ENCODE results near the gene MRE11. TPM values are rescaled to one million over a fixed set of nuclear protein-coding genes. Genes with fewer than 3 reads are reported as not detected.
"Not testable (repeated sequence)": the region's sequence is repeated elsewhere in the genome, so short reads cannot be mapped to it uniquely, and the experiment has no call there.

Gene MRE11
- total RNA-seq, 2 donors from 2014 or later, result 43.8 to 49.1 TPM

GRCh38 chr11:94400050-94400449 lies 93.6 kb downstream of the MRE11 start:
- no peak overlapping the region for H3K4me3 Mint-ChIP-seq
- H3K27ac Mint-ChIP-seq, result no peak overlapping the region
- DNase-seq (no peak), ATAC-seq (replicated peaks in 1 of 2) (no peak)
- H3K9me3 Mint-ChIP-seq, result no peaks in the 10 kb centered on the region
- H3K4me1 Mint-ChIP-seq (ENCODE audit: low read depth), result peaks cover 8% of the 10 kb centered on the region
- peaks cover 53% of the 10 kb centered on the region for H3K27me3 Mint-ChIP-seq (ENCODE audit: low read depth)
- H3K36me3 Mint-ChIP-seq (ENCODE audit: insufficient read depth in 2 of 2), result peaks cover 3 to 6% of the 10 kb centered on the region in 2 donors

- no peak for DNase-seq
- ATAC-seq (replicated peaks in 1 of 2), result no peak
- Mint-ChIP-seq H3K27ac (no peak overlapping the region), H3K27me3 (ENCODE audit: low read depth) (peaks cover 54% of the 10 kb centered on the region), H3K4me1 (ENCODE audit: low read depth) (peaks cover 8% of the 10 kb centered on the region), H3K9me3 (no peaks in the 10 kb centered on the region), H3K4me3 (no peak overlapping the region), H3K36me3 (ENCODE audit: insufficient read depth in 2 of 2) (peaks cover 3 to 6% of the 10 kb centered on the region in 2 donors)
Measured at GRCh38 chr11:94398101-94398500, 95.5 kb downstream of the MRE11 start.

GRCh38 chr11:94396282-94396681 lies 97.4 kb downstream of the MRE11 start:
- Mint-ChIP-seq H3K4me3 (no peak overlapping the region), H3K4me1 (ENCODE audit: low read depth) (peaks cover 8% of the 10 kb centered on the region), H3K27ac (no peak overlapping the region), H3K36me3 (ENCODE audit: insufficient read depth in 2 of 2) (peaks cover 3 to 6% of the 10 kb centered on the region in 2 donors), H3K9me3 (peaks cover 0 to 2% of the 10 kb centered on the region in 2 donors), H3K27me3 (ENCODE audit: low read depth) (peaks cover 43% of the 10 kb centered on the region)
- DNase-seq (no peak), ATAC-seq (replicated peaks in 1 of 2) (no peak)

- DNase-seq; H3K27ac Mint-ChIP-seq; H3K36me3 Mint-ChIP-seq (ENCODE audit: insufficient read depth in 2 of 2); ATAC-seq (replicated peaks in 1 of 2); H3K4me1 Mint-ChIP-seq (ENCODE audit: low read depth); H3K27me3 Mint-ChIP-seq (ENCODE audit: low read depth); H3K9me3 Mint-ChIP-seq; H3K4me3 Mint-ChIP-seq: not testable (repeated sequence)
Measured at GRCh38 chr11:94391937-94392336, 101.7 kb downstream of the MRE11 start.

GRCh38 chr11:94379613-94380012 lies 114.0 kb downstream of the MRE11 start:
- DNase-seq (no peak), ATAC-seq (replicated peaks in 1 of 2) (no peak)
- no peaks in the 10 kb centered on the region for H3K36me3 Mint-ChIP-seq (ENCODE audit: insufficient read depth in 2 of 2)
- no peak overlapping the region for H3K27ac Mint-ChIP-seq
- H3K27me3 Mint-ChIP-seq (ENCODE audit: low read depth), result no peaks in the 10 kb centered on the region
- H3K9me3 Mint-ChIP-seq, result no peaks in the 10 kb centered on the region
- H3K4me3 Mint-ChIP-seq, result no peak overlapping the region
- no peaks in the 10 kb centered on the region for H3K4me1 Mint-ChIP-seq (ENCODE audit: low read depth)

- Mint-ChIP-seq H3K4me3 (no peak overlapping the region), H3K36me3 (ENCODE audit: insufficient read depth in 2 of 2) (peaks cover 0 to 2% of the 10 kb centered on the region in 2 donors), H3K4me1 (ENCODE audit: low read depth) (no peaks in the 10 kb centered on the region), H3K27ac (no peak overlapping the region), H3K9me3 (peaks cover 2% of the 10 kb centered on the region in 2 donors), H3K27me3 (ENCODE audit: low read depth) (no peaks in the 10 kb centered on the region)
- DNase-seq, result no peak
- ATAC-seq (replicated peaks in 1 of 2), result no peak
Measured at GRCh38 chr11:94376841-94377240, 116.8 kb downstream of the MRE11 start.

GRCh38 chr11:94370576-94370975 lies 123.1 kb downstream of the MRE11 start:
- not testable (repeated sequence) for H3K4me1 Mint-ChIP-seq (ENCODE audit: low read depth); DNase-seq; H3K9me3 Mint-ChIP-seq; H3K27ac Mint-ChIP-seq; H3K4me3 Mint-ChIP-seq; H3K36me3 Mint-ChIP-seq (ENCODE audit: insufficient read depth in 2 of 2); ATAC-seq (replicated peaks in 1 of 2); H3K27me3 Mint-ChIP-seq (ENCODE audit: low read depth)

Other genes starting within 250 kb of the MRE11 start
- not detected for gene IZUMO1R, start 189.3 kb downstream of the MRE11 start, total RNA-seq
- gene GPR83, start 92.4 kb downstream of the MRE11 start, total RNA-seq, result under 1 TPM; 0.12 to 0.19 TPM
- 10 to 100 TPM; 24.2 to 28.1 TPM for gene ANKRD49, start 140 bp upstream of the MRE11 start, total RNA-seq
- not detected for gene C11orf97, start 18.6 kb upstream of the MRE11 start, total RNA-seq
- gene FUT4, start 50.1 kb upstream of the MRE11 start, total RNA-seq, result 1 to 10 TPM; 5.4 to 5.5 TPM
- 1 to 10 TPM; 1.1 to 1.6 TPM for gene PIWIL4, start 73.5 kb upstream of the MRE11 start, total RNA-seq

Data from activated T-cell treated with anti-CD3 and anti-CD28 coated beads, Interleukin-2, amount 50 U/mL, for 72 hours (primary cell).